Measurements from ENCODE around the gene AP3B2.

Gene AP3B2

GRCh38 chr15:82663186-82663600 is 46.5 kb downstream of the AP3B2 start:
- H3K27me3 Mint-ChIP-seq (ENCODE audit: low read depth) = peaks cover 38% of the 10 kb centered on the region
- H3K27ac Mint-ChIP-seq = no peak overlapping the region
- H3K9me3 Mint-ChIP-seq = no peaks in the 10 kb centered on the region
- no peaks in the 10 kb centered on the region for H3K4me1 Mint-ChIP-seq
- no peaks in the 10 kb centered on the region for H3K36me3 Mint-ChIP-seq (ENCODE audit: low read depth)
- no peak overlapping the region for H3K4me3 Mint-ChIP-seq
- TF ChIP-seq CTCF (IDR thresholded peaks at IDR 0.05; ENCODE audit: unreplicated experiment in 3 of 3) = no peak

- H3K36me3 Mint-ChIP-seq (ENCODE audit: low read depth) = no peaks in the 10 kb centered on the region
- no peaks in the 10 kb centered on the region for H3K4me1 Mint-ChIP-seq
- no peaks in the 10 kb centered on the region for H3K9me3 Mint-ChIP-seq
- H3K27ac Mint-ChIP-seq = no peak overlapping the region
- H3K4me3 Mint-ChIP-seq = no peak overlapping the region
- no peak for TF ChIP-seq CTCF (IDR thresholded peaks at IDR 0.05; ENCODE audit: unreplicated experiment in 3 of 3)
- peaks cover 43% of the 10 kb centered on the region for H3K27me3 Mint-ChIP-seq (ENCODE audit: low read depth)
Measured at GRCh38 chr15:82662641-82663040, 47.0 kb downstream of the AP3B2 start.

- no peak for TF ChIP-seq CTCF (IDR thresholded peaks at IDR 0.05; ENCODE audit: unreplicated experiment in 3 of 3)
- H3K4me3 Mint-ChIP-seq = no peak overlapping the region
- H3K9me3 Mint-ChIP-seq = no peaks in the 10 kb centered on the region
- H3K4me1 Mint-ChIP-seq = no peaks in the 10 kb centered on the region
- peaks cover 50% of the 10 kb centered on the region for H3K27me3 Mint-ChIP-seq (ENCODE audit: low read depth)
- H3K36me3 Mint-ChIP-seq (ENCODE audit: low read depth) = no peaks in the 10 kb centered on the region
- H3K27ac Mint-ChIP-seq = no peak overlapping the region
Measured at GRCh38 chr15:82660378-82660777, 49.3 kb downstream of the AP3B2 start.

GRCh38 chr15:82656641-82657266 is 52.9 kb downstream of the AP3B2 start:
- Mint-ChIP-seq H3K9me3 (no peaks in the 10 kb centered on the region), H3K36me3 (ENCODE audit: low read depth) (no peaks in the 10 kb centered on the region), H3K4me1 (no peaks in the 10 kb centered on the region), H3K27ac (no peak overlapping the region), H3K27me3 (ENCODE audit: low read depth) (peaks cover 64% of the 10 kb centered on the region), H3K4me3 (no peak overlapping the region)
- TF ChIP-seq CTCF (IDR thresholded peaks at IDR 0.05; ENCODE audit: unreplicated experiment in 3 of 3) = no peak

- no peaks in the 10 kb centered on the region for H3K36me3 Mint-ChIP-seq (ENCODE audit: low read depth)
- no peaks in the 10 kb centered on the region for H3K9me3 Mint-ChIP-seq
- no peak overlapping the region for H3K27ac Mint-ChIP-seq
- H3K27me3 Mint-ChIP-seq (ENCODE audit: low read depth) = peaks cover 69% of the 10 kb centered on the region
- H3K4me1 Mint-ChIP-seq = no peaks in the 10 kb centered on the region
- no peak overlapping the region for H3K4me3 Mint-ChIP-seq
- TF ChIP-seq CTCF (IDR thresholded peaks at IDR 0.05; ENCODE audit: unreplicated experiment in 3 of 3) = no peak
Measured at GRCh38 chr15:82655606-82656005, 54.1 kb downstream of the AP3B2 start.

- no peak overlapping the region for H3K4me3 Mint-ChIP-seq
- no peaks in the 10 kb centered on the region for H3K9me3 Mint-ChIP-seq
- H3K27me3 Mint-ChIP-seq (ENCODE audit: low read depth) = peaks cover 86% of the 10 kb centered on the region
- no peak overlapping the region for H3K27ac Mint-ChIP-seq
- no peaks in the 10 kb centered on the region for H3K36me3 Mint-ChIP-seq (ENCODE audit: low read depth)
- no peak for TF ChIP-seq CTCF (IDR thresholded peaks at IDR 0.05; ENCODE audit: unreplicated experiment in 3 of 3)
- no peaks in the 10 kb centered on the region for H3K4me1 Mint-ChIP-seq
Measured at GRCh38 chr15:82653483-82654168, 56.0 kb downstream of the AP3B2 start.
